GM19452 (cell line): ENCODE data around the gene PLEKHH2.

Source experiments
- ATAC-seq: cut with Tn5 transposase; IDR thresholded peaks from one replicate; pipeline ENCODE4 v1.9.1; 2021; ENCODE audit not compliant: unreplicated experiment

PLEKHH2 gene

DNA sequence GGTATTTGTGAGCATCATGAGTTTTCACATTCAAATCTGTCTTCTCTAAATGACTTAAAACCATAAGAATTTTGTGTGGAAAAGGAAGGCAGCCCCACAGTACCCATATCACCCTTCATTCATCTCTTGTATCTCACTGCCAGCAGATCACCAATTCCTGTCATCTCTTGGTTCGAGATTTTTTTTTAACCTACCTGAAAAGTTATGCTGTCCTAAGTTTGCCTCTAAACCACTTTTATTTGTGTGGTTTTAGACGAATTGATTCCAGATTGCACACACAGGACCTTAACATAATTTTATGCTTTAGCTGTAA is 169.6 kb downstream of the PLEKHH2 start:
- ATAC-seq: no peak

- no peak for ATAC-seq
These were observed 173.4 kb downstream of the PLEKHH2 start for GRCh38 chr2:43810452-43810851.

GRCh38 chr2:43810888-43811287 is 173.8 kb downstream of the PLEKHH2 start:
- ATAC-seq: no peak

DNA sequence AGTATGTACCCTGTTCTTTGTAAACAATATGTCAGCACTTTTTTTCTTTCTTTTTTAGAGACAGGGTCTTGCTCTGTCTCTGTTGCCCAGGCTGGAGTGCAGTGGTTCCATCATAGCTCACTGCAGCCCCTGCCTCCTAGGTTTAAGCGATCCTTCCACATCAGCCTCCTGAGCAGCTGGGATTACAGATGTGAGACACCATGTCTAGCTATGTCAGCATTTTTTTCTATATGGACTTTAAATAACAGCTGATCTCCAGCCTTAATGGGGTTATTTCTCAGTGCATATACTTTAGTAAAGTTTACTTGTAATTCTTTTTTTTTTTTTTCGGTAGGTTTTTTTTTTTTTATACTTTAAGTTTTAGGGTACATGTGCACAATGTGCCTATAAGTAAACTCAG is 174.9 kb downstream of the PLEKHH2 start:
- ATAC-seq: no peak

- ATAC-seq: no peak
These were observed 175.9 kb downstream of the PLEKHH2 start for GRCh38 chr2:43812947-43813346.

GRCh38 chr2:43814711-43815110 is 177.7 kb downstream of the PLEKHH2 start:
- ATAC-seq: no peak
